Activated CD4-positive, alpha-beta T cell treated with anti-CD3 and anti-CD28 coated beads for 4 hours (primary cell): ENCODE measurements around the gene CCT7.
A peak's percentile ranks its signal among the peaks of the same experiment; 100 is the strongest.

Experiments
- DNase-seq, 2 donors: peaks; one replicate each; pipeline ENCODE4 v3.0.0-alpha.2; 2020

Gene CCT7

DNA sequence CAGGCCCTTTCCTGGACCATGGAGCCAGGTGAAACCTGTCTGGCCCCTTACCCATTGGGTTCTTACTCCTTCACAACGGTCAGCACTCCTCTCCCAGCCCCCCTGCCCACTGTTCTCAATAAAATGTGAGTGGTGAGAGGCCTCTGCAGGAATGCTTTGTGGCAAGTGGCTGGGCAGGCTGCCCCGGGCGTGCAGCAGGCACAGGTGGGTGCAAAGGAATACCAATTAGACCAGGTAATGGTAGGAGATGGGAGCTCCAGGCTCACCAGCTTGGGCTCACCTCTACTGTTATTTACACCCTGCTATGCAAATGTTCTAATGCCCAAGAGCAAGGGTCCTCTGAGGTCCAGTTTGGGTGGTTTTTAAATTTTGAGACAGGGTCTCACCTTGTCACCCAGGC is 7.0 kb upstream of the CCT7 start:
- no peak for DNase-seq

DNA sequence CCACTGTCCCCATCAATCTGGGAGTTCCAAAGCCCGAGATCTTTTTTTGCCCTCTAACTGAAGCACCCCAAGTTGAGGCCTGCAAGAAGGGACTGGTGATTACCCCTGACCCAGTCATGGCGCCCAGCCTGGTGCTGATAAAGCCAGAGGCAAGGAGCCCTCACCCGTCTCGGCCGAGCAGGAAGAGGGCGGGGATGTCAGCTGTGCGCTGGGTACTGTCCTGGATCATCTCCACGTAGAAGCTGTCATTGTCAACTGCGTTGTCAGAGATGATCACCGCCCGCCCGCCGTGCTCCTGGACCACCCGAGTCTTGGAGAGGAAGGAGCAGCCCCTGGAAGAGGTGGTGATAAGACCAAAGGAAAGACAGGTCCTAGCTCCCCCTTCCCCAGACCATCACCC is 5.5 kb upstream of the CCT7 start:
- no peak for DNase-seq

DNA sequence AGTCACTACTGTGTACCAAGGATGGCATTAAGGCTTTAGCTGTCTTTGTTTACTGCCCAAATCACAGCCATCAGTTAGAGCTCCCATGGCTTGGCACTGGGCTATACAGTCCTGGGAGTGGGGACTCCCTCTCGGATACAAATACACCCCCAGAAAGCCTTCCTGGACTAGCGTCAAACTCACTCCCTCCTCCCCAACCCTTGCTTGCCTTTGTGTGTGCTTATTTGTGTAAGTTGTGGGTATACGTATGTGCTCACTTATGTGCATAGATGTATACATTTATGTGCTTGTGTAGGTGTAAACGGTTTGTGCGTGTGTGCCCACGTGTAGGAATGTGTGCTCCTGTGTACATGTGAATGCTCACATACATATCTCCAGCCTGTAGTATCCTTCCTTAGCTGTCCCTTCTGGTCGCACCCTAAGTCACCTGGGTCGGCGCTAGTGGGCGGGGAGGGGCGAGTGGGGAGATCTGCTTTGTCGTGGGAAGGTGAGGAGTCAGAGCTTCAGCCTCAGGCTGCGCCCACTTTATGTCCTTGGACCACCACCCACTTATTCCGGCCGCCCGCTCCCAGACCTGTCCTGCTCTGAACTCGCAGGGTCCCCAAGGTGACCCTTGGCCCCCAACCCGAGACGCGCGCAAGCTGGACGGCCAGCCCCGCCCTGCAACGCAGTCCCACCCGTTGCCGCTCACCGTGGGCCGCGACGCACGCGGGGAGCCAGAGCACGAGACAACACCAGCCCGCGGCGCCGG is 1.5 kb upstream of the CCT7 start:
- DNase-seq: peak in 1 of 2 donors; percentile 27

DNA sequence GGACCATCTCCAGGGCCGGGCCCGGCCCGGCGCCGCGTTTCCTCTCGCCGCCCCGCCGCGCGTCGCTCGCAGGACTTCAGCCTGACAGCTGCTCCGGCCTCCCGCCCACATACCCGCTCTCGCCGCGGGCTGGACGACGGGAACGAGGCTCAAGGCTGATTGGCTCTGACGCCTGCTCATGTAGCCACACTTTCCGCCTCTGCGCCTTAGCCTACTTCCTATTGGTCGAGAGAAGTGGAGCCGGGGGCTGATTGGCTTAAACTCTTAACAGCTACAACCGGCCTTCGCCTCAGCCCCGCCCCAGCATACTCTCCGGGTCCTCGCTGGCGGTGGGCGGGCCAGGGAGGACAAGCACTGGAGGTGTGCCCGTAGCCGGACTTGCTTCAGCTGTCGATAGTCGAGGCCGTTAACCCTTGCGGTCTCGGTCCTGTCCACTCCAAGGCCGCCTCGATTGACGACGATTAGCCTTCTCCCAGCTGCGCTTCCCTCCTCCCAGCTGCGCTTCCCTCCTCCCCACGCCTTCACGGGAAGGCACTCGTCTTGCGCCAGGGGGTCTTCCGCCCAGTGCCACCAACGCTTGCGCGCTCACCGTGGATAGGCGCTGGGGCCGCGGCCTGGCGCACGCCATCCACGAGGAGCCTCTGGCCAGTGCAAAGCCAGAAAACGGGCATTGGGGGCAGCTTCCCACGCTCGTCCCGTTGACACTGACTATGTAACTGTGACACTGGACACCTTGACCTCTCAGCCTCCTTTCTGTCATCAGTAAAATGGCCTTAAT is 765 bp upstream of the CCT7 start, which contains the start of gene PRADC1:
Gene PRADC1 (minus strand): TSS at position 86 of the 778 bp plus-strand sequence. CDS start 79 bp downstream, at position 7.
- DNase-seq: peak; percentile 91 to 93

DNA sequence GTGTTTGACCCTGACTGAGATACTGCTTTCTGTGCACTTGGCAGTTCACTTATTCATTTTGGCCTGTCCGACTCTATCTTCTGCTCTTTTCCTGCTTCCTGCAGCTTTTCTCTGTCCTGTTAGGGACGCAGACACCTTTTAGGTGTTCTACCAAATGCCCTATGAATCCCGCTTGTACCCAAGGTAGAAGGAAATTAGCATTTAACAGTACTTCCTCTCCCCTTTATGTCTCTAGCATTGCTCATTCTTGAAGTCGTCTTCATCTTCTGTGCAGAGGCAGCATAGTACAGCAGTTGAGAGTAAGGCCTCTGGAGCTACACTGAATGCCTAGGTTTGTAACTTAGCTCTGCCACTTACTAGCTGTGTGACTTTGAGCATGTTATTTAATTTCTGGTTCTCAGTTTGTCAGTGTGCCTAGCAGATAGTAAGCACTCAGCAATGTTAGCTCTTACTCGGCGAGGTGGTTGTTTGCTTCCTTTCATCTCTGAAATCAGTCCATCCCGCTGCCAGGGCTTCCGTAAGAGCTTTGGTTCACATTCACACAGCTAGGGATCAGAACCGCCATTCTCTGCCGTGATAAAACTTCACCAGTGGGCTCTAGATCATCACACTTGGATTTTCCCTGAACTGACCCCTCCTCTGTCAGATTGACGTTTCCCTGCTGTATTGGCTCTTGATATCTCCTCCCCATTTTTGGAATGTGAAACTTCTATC is 1.4 kb downstream of the CCT7 start:
- no peak for DNase-seq

DNA sequence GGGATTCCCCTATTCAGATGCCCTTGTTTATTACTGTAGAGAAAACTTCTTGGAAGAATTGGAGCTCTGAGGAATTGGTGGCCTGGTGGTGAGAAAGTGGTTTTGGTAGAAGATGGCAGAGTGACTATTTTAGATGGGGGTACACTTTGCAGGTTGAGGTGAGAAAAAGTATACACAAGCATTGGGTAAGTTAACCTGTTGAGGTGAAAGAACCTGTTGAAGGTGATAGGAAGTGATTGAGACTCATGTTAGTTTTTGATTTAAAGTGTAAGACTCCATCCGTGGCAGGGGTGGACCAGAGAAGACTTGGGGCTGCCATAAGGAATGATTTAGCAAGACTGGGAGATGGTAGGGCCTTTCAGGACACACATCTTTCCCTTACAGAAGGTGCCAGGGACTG is 3.1 kb downstream of the CCT7 start:
- DNase-seq: no peak

DNA sequence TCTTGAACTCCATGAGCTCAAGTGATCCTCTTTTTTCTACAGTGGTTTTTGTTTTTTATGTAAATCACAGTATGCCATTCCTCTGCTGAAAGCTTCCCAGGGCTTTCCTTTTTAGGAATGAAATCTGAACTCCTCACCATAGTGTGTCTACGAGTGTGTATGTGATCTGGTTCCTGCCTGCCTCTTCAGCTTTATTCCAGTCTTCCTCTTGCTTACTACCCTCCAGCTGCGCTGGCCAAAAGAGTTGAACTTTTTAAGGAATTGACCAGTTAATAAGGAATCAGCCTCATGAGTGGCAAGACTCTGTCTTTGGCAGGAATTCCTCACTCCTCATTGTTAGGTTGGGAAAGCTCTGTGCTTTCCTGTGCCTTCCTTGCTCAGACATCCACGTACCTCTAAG is 4.0 kb downstream of the CCT7 start:
- DNase-seq: no peak

DNA sequence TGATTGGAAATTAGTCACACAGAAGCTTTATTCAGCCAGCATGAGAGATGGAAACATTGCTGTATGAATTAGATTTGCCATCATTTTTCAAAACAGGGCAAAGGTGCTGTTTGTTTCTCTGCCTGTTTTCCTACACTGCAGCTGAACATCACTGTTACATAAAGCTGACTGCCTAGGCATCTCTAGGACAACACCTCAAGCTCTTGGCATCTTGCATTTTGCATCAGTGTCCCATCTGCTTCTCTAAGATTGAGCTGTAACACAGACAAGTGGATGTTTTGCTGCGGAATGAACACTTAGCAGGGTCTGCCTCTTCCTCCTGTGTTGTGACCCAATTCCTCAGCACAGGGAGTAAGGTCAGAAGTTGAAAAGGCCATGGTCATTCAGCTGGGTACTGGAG is 4.9 kb downstream of the CCT7 start:
- no peak for DNase-seq

DNA sequence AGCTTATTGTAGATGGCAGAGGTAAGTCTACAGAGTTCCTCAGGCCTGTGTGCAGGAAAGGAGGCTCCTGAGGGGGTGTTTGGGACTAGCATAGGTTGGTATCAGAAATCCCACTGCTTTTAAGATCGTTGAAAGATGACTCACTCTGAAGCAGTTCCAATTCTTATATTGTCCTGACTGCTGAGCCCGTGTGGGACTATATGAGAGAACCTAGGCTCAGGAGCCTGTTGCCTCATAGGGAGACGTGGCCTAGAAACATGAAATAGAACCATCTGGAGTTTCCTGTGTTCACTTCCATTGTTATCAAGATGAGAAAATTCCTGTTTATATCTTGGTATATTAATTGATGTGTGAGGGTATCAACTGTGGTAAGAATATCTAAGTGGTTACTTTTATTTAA is 5.7 kb downstream of the CCT7 start:
- DNase-seq: no peak

DNA sequence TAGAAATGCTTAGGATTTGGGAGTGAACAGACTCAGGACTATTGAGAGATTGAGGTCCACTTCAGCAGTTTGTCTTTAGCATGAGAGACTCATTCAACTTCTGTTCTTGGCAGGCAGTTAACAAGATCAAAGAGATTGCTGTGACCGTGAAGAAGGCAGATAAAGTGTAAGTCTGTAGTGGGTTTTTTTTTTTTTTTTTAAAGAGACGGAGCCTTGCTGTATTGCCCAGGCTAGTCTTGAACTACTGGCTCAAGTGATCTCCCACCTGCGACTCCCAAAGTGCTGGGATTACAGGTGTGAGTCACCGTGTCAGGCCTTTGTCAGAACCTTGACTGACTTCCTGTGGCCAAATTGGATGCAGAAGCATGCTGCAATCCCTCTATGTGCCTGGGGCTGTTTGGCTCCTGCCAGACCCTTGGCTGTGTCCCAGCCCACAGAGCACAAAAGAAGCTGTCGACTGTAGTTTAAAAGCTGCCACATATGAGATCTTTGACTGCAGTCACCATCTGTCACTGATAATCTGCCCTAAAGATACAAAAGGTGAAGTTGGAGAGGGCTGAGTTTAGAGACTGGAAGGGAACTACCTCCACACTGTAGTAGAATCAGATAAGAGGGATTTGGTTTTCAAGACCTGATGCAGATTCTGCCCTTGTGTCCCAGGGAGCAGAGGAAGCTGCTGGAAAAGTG is 9.9 kb downstream of the CCT7 start:
- DNase-seq: no peak

DNA sequence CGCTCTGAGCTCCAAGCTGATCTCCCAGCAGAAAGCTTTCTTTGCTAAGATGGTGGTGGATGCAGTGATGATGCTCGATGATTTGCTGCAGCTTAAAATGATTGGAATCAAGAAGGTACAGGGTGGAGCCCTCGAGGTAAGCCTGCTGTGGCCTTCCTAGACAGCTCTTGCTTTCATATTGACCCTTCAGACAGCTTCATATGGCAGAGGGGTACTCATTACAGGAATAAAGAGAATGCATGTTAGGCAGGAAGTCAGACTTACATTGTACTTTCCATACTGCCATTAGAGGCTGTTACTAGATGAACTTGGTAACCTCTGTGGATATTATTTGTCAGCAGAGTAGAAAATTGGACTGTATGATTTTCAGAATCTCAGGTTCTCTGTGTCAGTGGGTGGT is 10.5 kb downstream of the CCT7 start:
- no peak for DNase-seq

DNA sequence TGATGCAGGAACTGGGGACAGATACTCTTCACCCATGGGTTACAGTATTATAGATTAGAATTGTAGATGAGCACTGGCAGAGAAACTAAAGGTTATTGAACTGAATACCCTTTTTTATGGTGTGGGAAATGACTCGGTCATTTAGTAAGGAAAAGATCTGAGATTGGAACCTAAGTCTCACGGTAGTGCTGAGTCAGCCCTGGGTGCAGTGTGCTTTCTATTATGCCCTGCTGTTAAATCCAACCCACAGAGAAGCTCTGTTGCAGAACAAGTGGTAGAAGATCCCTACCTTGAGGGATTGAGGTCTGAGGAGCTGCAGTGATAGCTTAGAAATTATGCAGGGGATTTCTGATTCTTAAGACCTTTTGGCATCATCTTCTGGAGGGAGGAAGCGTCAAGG is 12.7 kb downstream of the CCT7 start:
- no peak for DNase-seq

DNA sequence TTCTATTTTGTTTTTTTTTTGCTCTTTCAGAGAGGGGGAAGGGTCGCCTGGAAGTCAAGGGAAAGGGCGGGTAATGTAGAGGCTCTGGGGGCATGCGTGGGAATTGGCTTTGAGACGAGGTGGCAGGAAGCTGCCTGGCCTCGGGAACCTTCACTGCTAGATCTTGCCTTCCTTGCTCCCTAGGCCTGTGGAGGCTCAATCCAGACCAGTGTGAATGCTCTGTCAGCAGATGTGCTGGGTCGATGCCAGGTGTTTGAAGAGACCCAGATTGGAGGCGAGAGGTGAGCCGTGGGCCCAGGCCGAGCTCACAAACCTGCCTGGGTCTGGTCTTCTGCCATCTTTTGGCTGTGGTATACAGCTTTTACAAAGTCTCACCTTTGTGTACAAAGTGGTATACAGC is 15.5 kb downstream of the CCT7 start:
- no peak for DNase-seq

DNA sequence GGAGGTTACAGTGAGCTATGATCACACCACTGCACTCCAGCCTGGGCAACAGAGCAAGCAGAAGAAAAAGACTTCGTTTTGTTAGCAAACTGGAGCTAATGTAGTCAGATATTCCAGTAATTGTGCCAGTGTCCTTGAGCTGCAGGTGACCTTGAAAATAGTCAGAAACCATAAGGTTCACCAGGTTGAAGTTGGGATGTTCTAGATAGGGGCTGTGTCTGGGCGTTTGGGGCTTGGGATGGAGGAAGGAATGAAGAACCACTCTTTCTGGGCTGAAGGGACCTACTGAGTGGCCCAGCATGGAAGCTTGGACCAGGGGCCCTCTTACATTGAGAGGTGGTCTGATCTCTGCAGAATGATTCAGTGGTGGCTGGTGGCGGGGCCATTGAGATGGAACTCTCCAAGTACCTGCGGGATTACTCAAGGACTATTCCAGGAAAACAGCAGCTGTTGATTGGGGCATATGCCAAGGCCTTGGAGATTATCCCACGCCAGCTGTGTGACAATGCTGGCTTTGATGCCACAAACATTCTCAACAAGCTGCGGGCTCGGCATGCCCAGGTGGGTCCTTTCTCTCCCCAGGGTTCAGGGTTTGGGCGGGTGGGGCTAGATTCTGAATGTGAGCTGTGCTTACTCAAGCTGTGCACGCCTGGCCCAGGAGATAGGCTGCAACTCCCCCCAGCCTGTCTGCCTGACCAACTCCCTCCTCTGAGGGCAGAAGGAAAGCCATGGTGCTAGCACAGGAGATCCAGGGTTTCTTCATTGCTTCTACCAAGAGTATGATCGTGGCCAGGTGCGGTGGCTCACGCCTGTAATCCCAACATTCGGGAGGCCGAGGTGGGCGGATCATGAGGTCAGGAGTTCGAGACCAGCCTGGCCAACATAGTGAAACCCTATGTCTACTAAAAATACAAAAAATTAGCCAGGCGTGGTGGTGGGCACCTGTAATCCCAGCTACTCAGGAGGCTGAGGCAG is 17.1 kb downstream of the CCT7 start:
- DNase-seq: no peak

DNA sequence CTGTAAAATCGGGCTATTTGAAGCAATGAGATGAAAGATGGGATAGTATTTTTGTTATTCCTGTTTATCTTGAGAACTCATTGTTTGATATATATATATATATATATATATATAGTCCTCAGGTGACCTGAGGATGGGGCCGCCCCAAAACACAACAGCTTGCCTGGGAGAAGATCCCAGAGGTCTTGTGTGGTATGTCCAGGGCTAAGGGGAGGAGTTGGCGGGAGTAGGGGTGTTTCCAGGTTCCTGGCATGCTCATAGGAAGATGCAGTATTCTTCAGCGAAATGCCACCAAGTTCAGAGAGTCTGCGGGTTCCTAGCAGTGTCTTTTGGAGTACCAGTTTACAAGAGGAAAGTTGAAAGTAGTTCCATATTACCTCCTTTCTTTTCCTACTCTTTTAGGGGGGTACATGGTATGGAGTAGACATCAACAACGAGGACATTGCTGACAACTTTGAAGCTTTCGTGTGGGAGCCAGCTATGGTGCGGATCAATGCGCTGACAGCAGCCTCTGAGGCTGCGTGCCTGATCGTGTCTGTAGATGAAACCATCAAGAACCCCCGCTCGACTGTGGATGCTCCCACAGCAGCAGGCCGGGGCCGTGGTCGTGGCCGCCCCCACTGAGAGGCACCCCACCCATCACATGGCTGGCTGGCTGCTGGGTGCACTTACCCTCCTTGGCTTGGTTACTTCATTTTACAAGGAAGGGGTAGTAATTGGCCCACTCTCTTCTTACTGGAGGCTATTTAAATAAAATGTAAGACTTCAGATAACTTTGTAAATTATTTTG is 18.3 kb downstream of the CCT7 start:
- no peak for DNase-seq

DNA sequence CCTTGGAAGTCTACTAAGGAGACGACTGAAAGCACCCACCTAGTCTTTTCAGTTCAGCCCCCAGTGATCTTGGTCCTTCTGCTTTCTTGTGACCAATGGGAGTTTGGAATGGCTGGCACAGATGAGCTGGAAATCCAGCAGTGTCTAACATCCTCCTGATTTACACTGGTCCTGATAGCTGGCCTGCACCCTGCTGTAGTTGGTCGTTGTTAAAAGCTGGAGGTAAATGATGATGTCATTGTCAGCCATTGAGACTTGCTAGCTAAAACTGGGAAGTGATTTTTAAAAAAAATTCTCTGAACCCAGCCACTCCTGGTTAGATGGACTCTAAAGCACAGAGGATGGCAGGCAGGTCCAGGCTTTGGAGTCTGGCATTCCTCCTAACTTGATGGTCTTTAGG is 19.3 kb downstream of the CCT7 start:
- DNase-seq: no peak

DNA sequence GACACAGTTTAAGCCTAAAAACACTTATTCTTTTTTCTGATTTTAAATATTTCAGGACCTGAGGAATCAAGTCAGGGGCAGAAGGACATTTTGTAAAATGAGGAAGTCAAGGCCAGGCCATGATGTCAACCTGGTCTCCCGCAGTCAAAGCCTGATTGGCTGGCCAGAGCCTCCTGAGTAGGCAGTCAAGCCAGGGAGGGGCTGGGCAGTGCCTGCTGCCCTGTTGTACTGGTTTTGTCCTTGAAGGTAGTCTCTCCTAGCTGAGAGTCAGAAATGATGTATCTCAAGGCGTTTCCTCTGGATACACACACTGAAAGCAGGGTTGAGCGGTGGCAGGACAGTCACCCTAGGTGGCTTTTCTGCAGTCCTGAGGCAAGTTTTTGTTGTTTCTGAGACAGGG is 19.8 kb downstream of the CCT7 start:
- no peak for DNase-seq

DNA sequence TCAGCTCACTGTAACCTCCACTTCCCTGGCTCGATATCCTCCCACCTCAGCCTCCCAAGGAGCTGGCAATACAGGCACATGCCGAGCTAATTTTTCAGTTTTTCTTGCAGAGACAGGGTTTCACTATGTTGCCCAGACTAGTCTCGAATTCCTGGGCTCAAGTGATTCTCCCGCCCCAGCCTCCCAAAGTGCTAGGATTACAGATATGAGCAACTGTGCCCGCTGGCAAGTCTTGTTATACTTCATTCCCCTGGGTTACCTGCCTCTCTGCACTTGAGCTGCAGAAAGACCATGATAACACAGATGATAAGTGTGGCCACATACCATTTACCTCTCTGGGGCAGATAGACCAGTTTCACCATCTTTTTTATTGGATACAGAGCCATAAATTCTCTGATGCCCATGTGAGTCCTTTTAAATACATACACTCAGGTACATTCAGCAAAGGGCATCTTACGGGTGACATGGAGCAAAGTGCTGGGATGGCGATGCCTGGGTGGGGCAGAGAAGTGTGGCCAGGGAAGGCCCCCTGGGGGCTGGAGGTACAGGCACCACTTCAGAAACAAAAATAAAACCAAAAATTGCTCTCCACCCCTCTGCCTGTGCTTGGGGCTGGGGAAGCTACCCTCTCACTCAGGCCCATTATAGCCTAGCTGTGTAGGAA is 20.4 kb downstream of the CCT7 start:
- DNase-seq: no peak

DNA sequence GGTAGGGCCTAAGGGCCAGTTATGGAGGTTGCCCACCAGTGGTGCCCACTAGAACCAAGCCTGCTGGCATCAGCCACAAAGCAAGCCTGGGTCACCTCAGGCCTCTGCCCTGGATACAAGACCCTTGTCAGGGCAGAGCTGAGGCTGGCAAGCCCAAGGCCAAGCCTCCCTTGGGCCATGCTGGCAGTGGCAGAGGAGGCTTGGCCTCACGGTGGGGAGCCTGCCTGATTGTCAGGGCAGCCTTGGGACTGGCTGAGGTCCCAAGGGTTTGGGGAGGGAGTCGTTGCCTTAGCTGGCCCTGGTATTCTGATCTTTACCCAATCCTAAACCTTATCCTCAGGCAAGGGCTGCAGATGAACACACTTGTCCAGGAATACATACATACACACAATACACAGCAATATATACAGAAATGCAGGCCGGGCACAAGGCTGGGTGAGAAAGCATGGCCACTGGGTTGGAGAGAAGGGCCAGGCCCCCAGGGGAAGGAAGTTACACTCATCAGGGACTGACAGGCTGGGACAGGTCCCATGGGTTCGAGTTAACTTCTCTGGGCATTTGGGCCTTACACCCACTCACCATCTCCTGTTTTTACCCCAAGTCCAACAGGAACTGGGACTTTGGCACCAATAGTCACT is 21.0 kb downstream of the CCT7 start:
- DNase-seq: no peak
